Lung (tissue), 12 donors: Measurements from ENCODE around the gene MCF2L2. TPM values are rescaled to one million over a fixed set of nuclear protein-coding genes. Genes with fewer than 3 reads are reported as not detected.
A peak's percentile ranks its signal among the peaks of the same experiment; 100 is the strongest.
"Not testable (repeated sequence)": the region's sequence is repeated elsewhere in the genome, so short reads cannot be mapped to it uniquely, and the experiment has no call there.

Source experiments
- ATAC-seq: fragments of 200-7000 bp; cut with Tn5 transposase; one replicate; pipeline ENCODE4 v1.9.1; 2020; ENCODE audit warnings: moderate number of reproducible peaks; ENCODE audit not compliant: insufficient read depth, low FRiP score
- DNase-seq, 3 donors: peaks; one replicate each; pipeline ENCODE4 v3.0.0-alpha.2; 2013 to 2017
- H3K27ac ChIP-seq, 2 donors: one replicate each; pipeline ENCODE4 v1.5.1; 2013; ENCODE audit warnings: mild to moderate bottlenecking in 2 of 2, moderate library complexity in 2 of 2, control low read depth in 1 of 2, inconsistent platforms in 1 of 2, low read depth in 1 of 2, low read length in 1 of 2
- H3K27me3 ChIP-seq, 3 donors: one replicate each; pipeline ENCODE4 v1.5.1; 2013; ENCODE audit warnings: low read length in 2 of 3; ENCODE audit not compliant: control insufficient read depth in 3 of 3, insufficient read depth in 3 of 3
- H3K36me3 ChIP-seq, 4 donors: one replicate each; pipeline ENCODE4 v1.5.1; 2013; ENCODE audit warnings: low read length in 4 of 4, mild to moderate bottlenecking in 1 of 4, moderate library complexity in 1 of 4; ENCODE audit not compliant: control insufficient read depth in 4 of 4, insufficient read depth in 4 of 4
- H3K4me1 ChIP-seq, 5 donors: one replicate each; pipeline ENCODE4 v1.5.1; 2013; ENCODE audit warnings: low read length in 5 of 5, mild to moderate bottlenecking in 2 of 5, moderate library complexity in 1 of 5; ENCODE audit not compliant: control insufficient read depth in 5 of 5, insufficient read depth in 5 of 5
- H3K4me3 ChIP-seq: one replicate; pipeline ENCODE4 v1.5.1; 2013; ENCODE audit warnings: mild to moderate bottlenecking, control low read depth, moderate library complexity
- H3K9ac ChIP-seq, 2 donors: one replicate each; pipeline ENCODE4 v1.5.1; 2013; ENCODE audit warnings: low read length in 2 of 2, control low read depth in 1 of 2; ENCODE audit not compliant: insufficient read depth in 1 of 2
- H3K9me3 ChIP-seq, 4 donors: one replicate each; pipeline ENCODE4 v1.5.1; 2013; ENCODE audit warnings: low read length in 3 of 4, mild to moderate bottlenecking in 1 of 4, moderate library complexity in 1 of 4; ENCODE audit not compliant: control insufficient read depth in 4 of 4, insufficient read depth in 3 of 4
- WGBS, 2 donors: extraction: QIAGEN DNeasy Blood & Tissue Kit; methylation state at CpG; one replicate each; pipeline ENCODE4 v1.1.7; 2013; 5-methylcytosine and 5-hydroxymethylcytosine counted together
- polyA plus RNA-seq, 2 donors: library from polyadenylated mRNA; stranded (reverse); fragments of 200-250 nt; gene quantifications; one replicate each; pipeline ENCODE4 v1.2.1, GENCODE V29; 2013
- total RNA-seq, 2 donors: library from RNA; depleted of rRNA in 1 of 2; stranded (reverse); fragments of >200 nt in 1 of 2; gene quantifications; one replicate each; pipeline ENCODE4 v1.2.1, GENCODE V29; 2014 to 2021
- TF ChIP-seq, protein P1 (sequence below): IDR thresholded peaks from 2 replicates; pipeline ENCODE4 v1.5.1; 2012; ENCODE audit warnings: mild to moderate bottlenecking; ENCODE audit errors: control extremely low read depth, extremely low read depth
- donor health status: control.
- donor health status: control.
- donor health status: Bipolar disorder and iron deficiency.
- donor health status: healthy.
- donor health status: DM: yes; HTN: yes; CAD: no.

The MCF2L2 gene
- total and polyA plus RNA-seq, 4 donors: 0.26 to 1.7 (median 1.0) TPM

DNA sequence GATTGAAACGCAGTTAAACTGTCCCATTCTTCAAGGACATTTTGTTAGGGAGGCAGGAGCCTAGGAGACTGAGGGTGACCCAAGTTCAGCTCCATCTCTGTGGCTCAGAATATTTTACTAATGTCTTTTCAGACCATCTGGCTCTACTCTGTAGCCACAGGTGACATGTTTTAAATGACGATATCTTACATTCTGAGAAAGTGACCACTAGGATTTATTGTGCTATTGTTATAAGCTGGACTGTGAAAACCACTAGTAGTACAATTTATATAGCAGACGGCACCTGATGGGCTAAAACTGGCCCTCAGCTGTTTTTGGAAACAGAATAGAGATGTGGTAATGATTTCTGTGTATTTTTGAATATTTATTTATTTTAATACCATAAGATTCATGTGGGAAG lies 55.5 kb downstream of the MCF2L2 start:
- H3K4me1 ChIP-seq: no peaks in the 10 kb centered on the region
- DNase-seq (no peak), ATAC-seq (no peak)
- H3K4me3 ChIP-seq: no peak overlapping the region
- no peak overlapping the region for H3K27ac ChIP-seq
- no peaks in the 10 kb centered on the region for H3K27me3 ChIP-seq
- H3K36me3 ChIP-seq: no peaks in the 10 kb centered on the region
- TF ChIP-seq, protein P1, sequence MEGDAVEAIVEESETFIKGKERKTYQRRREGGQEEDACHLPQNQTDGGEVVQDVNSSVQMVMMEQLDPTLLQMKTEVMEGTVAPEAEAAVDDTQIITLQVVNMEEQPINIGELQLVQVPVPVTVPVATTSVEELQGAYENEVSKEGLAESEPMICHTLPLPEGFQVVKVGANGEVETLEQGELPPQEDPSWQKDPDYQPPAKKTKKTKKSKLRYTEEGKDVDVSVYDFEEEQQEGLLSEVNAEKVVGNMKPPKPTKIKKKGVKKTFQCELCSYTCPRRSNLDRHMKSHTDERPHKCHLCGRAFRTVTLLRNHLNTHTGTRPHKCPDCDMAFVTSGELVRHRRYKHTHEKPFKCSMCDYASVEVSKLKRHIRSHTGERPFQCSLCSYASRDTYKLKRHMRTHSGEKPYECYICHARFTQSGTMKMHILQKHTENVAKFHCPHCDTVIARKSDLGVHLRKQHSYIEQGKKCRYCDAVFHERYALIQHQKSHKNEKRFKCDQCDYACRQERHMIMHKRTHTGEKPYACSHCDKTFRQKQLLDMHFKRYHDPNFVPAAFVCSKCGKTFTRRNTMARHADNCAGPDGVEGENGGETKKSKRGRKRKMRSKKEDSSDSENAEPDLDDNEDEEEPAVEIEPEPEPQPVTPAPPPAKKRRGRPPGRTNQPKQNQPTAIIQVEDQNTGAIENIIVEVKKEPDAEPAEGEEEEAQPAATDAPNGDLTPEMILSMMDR: no peak
- no peak overlapping the region for H3K9ac ChIP-seq
- H3K9me3 ChIP-seq: no peaks in the 10 kb centered on the region
- 80 to 85% methylated on average over 3 of the region's 3 CpGs for WGBS, 2 donors

DNA sequence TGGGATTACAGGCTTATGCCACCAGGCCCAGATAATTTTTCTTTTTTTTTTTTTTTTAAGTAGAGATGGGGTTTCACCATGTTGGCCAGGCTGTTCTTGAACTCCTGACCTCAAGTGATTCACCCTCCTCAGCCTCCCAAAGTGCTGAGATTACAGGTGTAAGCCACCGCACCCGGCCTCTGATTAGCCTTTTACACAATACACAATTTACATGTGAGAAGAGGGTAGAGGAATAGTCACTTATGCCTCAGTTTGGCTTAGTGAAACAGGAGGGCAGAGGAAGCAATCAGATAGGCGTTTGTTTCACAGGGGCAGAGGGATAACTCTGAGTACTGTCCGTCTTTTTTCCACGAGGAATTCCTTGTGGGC lies 56.8 kb downstream of the MCF2L2 start:
- 59 to 75% methylated on average over 5 of the region's 5 CpGs for WGBS, 2 donors

DNA sequence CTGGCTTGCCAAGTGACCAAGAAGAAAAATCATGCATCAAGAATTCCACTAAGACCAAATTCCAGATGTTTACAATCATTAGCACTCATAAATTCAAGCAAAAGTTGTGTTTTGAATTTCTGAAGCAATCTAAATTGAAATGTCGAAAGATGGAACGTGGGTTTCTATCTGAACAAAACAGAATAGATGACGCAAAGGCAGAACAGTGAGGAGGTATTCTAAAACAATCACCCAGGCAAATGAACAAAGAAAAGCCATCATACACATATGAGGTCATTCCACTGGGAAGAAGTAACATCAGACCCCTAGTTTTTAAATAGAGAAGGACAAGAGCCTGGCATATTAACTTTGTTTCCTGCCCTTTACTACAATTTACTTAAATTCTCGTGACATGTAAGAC lies 58.0 kb downstream of the MCF2L2 start:
- Histone ChIP-seq H3K27ac (peak overlapping the region in 1 of 2 donors; percentile 25), H3K9me3 (no peaks in the 10 kb centered on the region), H3K9ac (no peak overlapping the region), H3K36me3 (no peaks in the 10 kb centered on the region), H3K4me3 (no peak overlapping the region), H3K27me3 (no peaks in the 10 kb centered on the region), H3K4me1 (no peaks in the 10 kb centered on the region)
- TF ChIP-seq, protein P1: no peak
- 77 to 81% methylated on average over 4 of the region's 4 CpGs for WGBS, 2 donors
- DNase-seq (no peak), ATAC-seq (no peak)

More for the DNA sequence above, 56.8 kb downstream of the MCF2L2 start:
- not testable (repeated sequence) for DNase-seq, H3K27ac ChIP-seq, ATAC-seq, H3K27me3 ChIP-seq, H3K36me3 ChIP-seq, H3K4me1 ChIP-seq, H3K4me3 ChIP-seq, H3K9ac ChIP-seq, H3K9me3 ChIP-seq

DNA sequence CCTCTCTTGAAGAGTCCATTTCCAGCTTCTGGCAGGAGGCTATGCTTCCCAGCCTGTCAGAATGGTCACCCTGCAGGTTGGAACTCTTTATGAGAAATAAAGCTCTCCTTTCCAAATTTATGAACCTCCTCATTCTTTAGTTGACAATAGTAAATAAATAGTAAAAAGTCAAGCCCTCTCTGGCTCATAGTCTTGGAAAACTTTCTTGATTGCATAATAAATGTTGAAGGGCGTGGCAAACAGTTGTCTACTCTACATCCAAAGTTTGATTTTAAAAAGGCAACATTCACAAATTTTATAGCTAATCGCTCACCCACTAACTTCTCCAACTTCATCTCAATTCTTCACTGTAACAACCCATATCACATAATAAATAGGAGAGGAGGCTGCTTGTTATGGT lies 58.8 kb downstream of the MCF2L2 start:
- DNase-seq: no peak
- WGBS, 2 donors: 73 to 80% methylated on average over 2 of the region's 2 CpGs
- no peak overlapping the region for H3K27ac ChIP-seq

More for the DNA sequence above, 58.8 kb downstream of the MCF2L2 start:
- Histone ChIP-seq H3K27me3 (no peaks in the 10 kb centered on the region), H3K4me3 (no peak overlapping the region), H3K9me3 (no peaks in the 10 kb centered on the region), H3K9ac (no peak overlapping the region), H3K36me3 (no peaks in the 10 kb centered on the region), H3K4me1 (no peaks in the 10 kb centered on the region)
- TF ChIP-seq, protein P1: no peak
- ATAC-seq: no peak
